Epithelial cell of prostate (primary cell): ENCODE measurements around the gene FANCD2.
A peak's percentile ranks its signal among the peaks of the same experiment; 100 is the strongest.
"Not testable (repeated sequence)": the region's sequence is repeated elsewhere in the genome, so short reads cannot be mapped to it uniquely, and the experiment has no call there.

ENCODE experiments used
- DNase-seq: peaks from one replicate; pipeline ENCODE4 v3.0.0-alpha.2; 2011; ENCODE audit warnings: low read depth, low spot score
- H3K27ac ChIP-seq: fragments of 450-650 bp; 2 replicates; pipeline ENCODE4 v1.5.1; 2017; ENCODE audit warnings: mild to moderate bottlenecking

FANCD2 gene

GRCh38 chr3:10091387-10091786 is 65.2 kb downstream of the FANCD2 start:
- not testable (repeated sequence) for DNase-seq, H3K27ac ChIP-seq

- no peak for DNase-seq
- H3K27ac ChIP-seq = no peak overlapping the region
Measured at GRCh38 chr3:10093678-10094077, 67.4 kb downstream of the FANCD2 start.

GRCh38 chr3:10099041-10099440 is 72.8 kb downstream of the FANCD2 start:
- DNase-seq = no peak
- H3K27ac ChIP-seq = no peak overlapping the region

- no peak for DNase-seq
- H3K27ac ChIP-seq = no peak overlapping the region
Measured at GRCh38 chr3:10106919-10107318, 80.7 kb downstream of the FANCD2 start.

GRCh38 chr3:10108091-10108490 is 81.9 kb downstream of the FANCD2 start, which contains the start of gene FANCD2OS:
Gene FANCD2OS (minus strand): TSS chr3:10108255. CDS start chr3:10104774, 3,481 bp downstream.
- DNase-seq = no peak
- no peak within 1 kb of the TSS for H3K27ac ChIP-seq

- peak within 1 kb of the TSS; percentile 58 for H3K27ac ChIP-seq
- DNase-seq = peak; percentile 72
Measured at GRCh38 chr3:10115326-10116137, 89.3 kb downstream of the FANCD2 start, which contains the start of gene BRK1. Gene BRK1 (plus strand): TSS chr3:10115675. CDS start chr3:10115702, 27 bp downstream.

- H3K27ac ChIP-seq = peak overlapping the region; percentile 58
- DNase-seq = no peak
Measured at GRCh38 chr3:10116138-10116460, 89.9 kb downstream of the FANCD2 start.

GRCh38 chr3:10116928-10117327 is 90.7 kb downstream of the FANCD2 start:
- no peak overlapping the region for H3K27ac ChIP-seq
- DNase-seq = no peak

- no peak overlapping the region for H3K27ac ChIP-seq
- no peak for DNase-seq
Measured at GRCh38 chr3:10119376-10119775, 93.1 kb downstream of the FANCD2 start.

GRCh38 chr3:10121064-10121463 is 94.8 kb downstream of the FANCD2 start:
- no peak for DNase-seq
- no peak overlapping the region for H3K27ac ChIP-seq

- no peak overlapping the region for H3K27ac ChIP-seq
- DNase-seq = no peak
Measured at GRCh38 chr3:10122724-10123123, 96.5 kb downstream of the FANCD2 start.

- not testable (repeated sequence) for H3K27ac ChIP-seq, DNase-seq
Measured at GRCh38 chr3:10135872-10136271, 109.6 kb downstream of the FANCD2 start.

GRCh38 chr3:10136426-10137005 is 110.3 kb downstream of the FANCD2 start:
- H3K27ac ChIP-seq = no peak overlapping the region
- DNase-seq = no peak

- no peak for DNase-seq
Measured at GRCh38 chr3:10137178-10137577, 110.9 kb downstream of the FANCD2 start.

GRCh38 chr3:10140996-10141546 is 114.8 kb downstream of the FANCD2 start:
- peak overlapping the region; percentile 81 for H3K27ac ChIP-seq

More at GRCh38 chr3:10137178-10137577, 110.9 kb downstream of the FANCD2 start:
- H3K27ac ChIP-seq = no peak overlapping the region

GRCh38 chr3:10142707-10143560 is 116.7 kb downstream of the FANCD2 start:
- peak overlapping the region; percentile 81 for H3K27ac ChIP-seq
- no peak for DNase-seq

More at GRCh38 chr3:10140996-10141546, 114.8 kb downstream of the FANCD2 start:
- no peak for DNase-seq

- DNase-seq = no peak
- no peak overlapping the region for H3K27ac ChIP-seq
Measured at GRCh38 chr3:10145685-10146084, 119.4 kb downstream of the FANCD2 start.

GRCh38 chr3:10149226-10149625 is 123.0 kb downstream of the FANCD2 start:
- DNase-seq = no peak
- no peak overlapping the region for H3K27ac ChIP-seq

- DNase-seq = no peak
- H3K27ac ChIP-seq = no peak overlapping the region
Measured at GRCh38 chr3:10150987-10151386, 124.8 kb downstream of the FANCD2 start.
